OCI-LY1 (cell line): Measurements from ENCODE around the gene P2RY14.

ENCODE experiments used
- H2AFZ ChIP-seq: fragments of 200-600 bp; sonication (generic), shearing (Covaris generic); 2 replicates; pipeline ENCODE4 v1.6.0; 2014; ENCODE audit warnings: antibody characterized with exemption, mild to moderate bottlenecking, low read length
- H3F3A ChIP-seq: fragments of 200-600 bp; sonication (generic), shearing (Covaris generic); 2 replicates; pipeline ENCODE4 v1.6.0; 2014; ENCODE audit warnings: mild to moderate bottlenecking, antibody characterized with exemption, low read length, moderate library complexity; ENCODE audit not compliant: insufficient read depth
- H3K27ac ChIP-seq: fragments of 200-600 bp; sonication (generic); 2 replicates; pipeline ENCODE4 v1.5.1; 2014; ENCODE audit warnings: low read length, mixed run types, mild to moderate bottlenecking, low read depth; ENCODE audit not compliant: poor library complexity, severe bottlenecking
- H3K27me3 ChIP-seq: fragments of 200-600 bp; sonication (generic); 2 replicates; pipeline ENCODE4 v1.6.0; 2014; ENCODE audit warnings: antibody characterized with exemption, mild to moderate bottlenecking, low read length, moderate library complexity; ENCODE audit not compliant: insufficient read depth
- H3K36me3 ChIP-seq: fragments of 200-600 bp; sonication (generic); 2 replicates; pipeline ENCODE4 v1.6.1; 2014; ENCODE audit warnings: mild to moderate bottlenecking, antibody characterized with exemption, low read length, moderate library complexity, mixed read lengths; ENCODE audit not compliant: insufficient read depth
- H3K4me1 ChIP-seq: fragments of 200-600 bp; sonication (generic); 2 replicates; pipeline ENCODE4 v1.5.1; 2014; ENCODE audit warnings: mild to moderate bottlenecking, low read length, moderate library complexity; ENCODE audit not compliant: insufficient read depth, severe bottlenecking
- H3K4me2 ChIP-seq: fragments of 200-600 bp; sonication (generic), shearing (Covaris generic); 2 replicates; pipeline ENCODE4 v1.6.1; 2014; ENCODE audit warnings: low read length
- H3K4me3 ChIP-seq: fragments of 200-600 bp; sonication (generic); 2 replicates; pipeline ENCODE4 v1.5.1; 2014; ENCODE audit warnings: low read length, low read depth, mild to moderate bottlenecking, mixed read lengths; ENCODE audit not compliant: poor library complexity, severe bottlenecking
- H3K79me2 ChIP-seq: fragments of 200-600 bp; shearing (Covaris generic); 2 replicates; pipeline ENCODE4 v1.6.1; 2016; ENCODE audit warnings: mixed run types, low read length, mixed read lengths; ENCODE audit not compliant: insufficient read depth
- H3K9ac ChIP-seq: fragments of 200-600 bp; sonication (generic), shearing (Covaris generic); 2 replicates; pipeline ENCODE4 v1.6.1; 2014; ENCODE audit warnings: mild to moderate bottlenecking, low read length, mixed read lengths
- H3K9me2 ChIP-seq: fragments of 200-600 bp; sonication (generic), shearing (Covaris generic); 2 replicates; pipeline ENCODE4 v1.6.1; 2014; ENCODE audit warnings: low read depth, mild to moderate bottlenecking, low read length, mixed read lengths
- H3K9me3 ChIP-seq: fragments of 200-600 bp; shearing (Covaris generic); 2 replicates; pipeline ENCODE4 v1.6.1; 2014; ENCODE audit warnings: low read length, mixed read lengths
- H4K20me1 ChIP-seq: fragments of 200-600 bp; sonication (generic), shearing (Covaris generic); 2 replicates; pipeline ENCODE4 v1.6.0; 2016; ENCODE audit warnings: mild to moderate bottlenecking, low read length; ENCODE audit not compliant: insufficient read depth
- CTCF ChIP-seq: fragments of 200-600 bp; sonication (generic), shearing (Covaris generic); IDR thresholded peaks from 2 replicates; pipeline ENCODE4 v1.5.1; 2017; ENCODE audit warnings: mild to moderate bottlenecking, antibody characterized with exemption, low read length, moderate library complexity, mixed read lengths
- EZH2 ChIP-seq: fragments of 200-600 bp; sonication (generic), shearing (Covaris generic); IDR thresholded peaks from 2 replicates; pipeline ENCODE4 v1.8.0; 2017; ENCODE audit warnings: borderline replicate concordance, mixed run types, mild to moderate bottlenecking, antibody characterized with exemption, low read length, moderate library complexity, mixed read lengths

Gene P2RY14

GRCh38 chr3:151264605-151265004 lies 13.7 kb downstream of the P2RY14 start:
- no peaks in the 10 kb centered on the region for H3K27me3 ChIP-seq
- H3K9me2 ChIP-seq, result no peaks in the 10 kb centered on the region
- no peaks in the 10 kb centered on the region for H3K79me2 ChIP-seq
- TF ChIP-seq CTCF (no peak), EZH2 (no peak)
- H3K9ac ChIP-seq, result no peak overlapping the region
- peak overlapping the region; percentile 88 for H3K27ac ChIP-seq
- no peak overlapping the region for H3K4me2 ChIP-seq
- no peaks in the 10 kb centered on the region for H3F3A ChIP-seq
- no peak overlapping the region for H2AFZ ChIP-seq
- peaks cover 51% of the 10 kb centered on the region for H3K4me1 ChIP-seq
- no peak overlapping the region for H3K4me3 ChIP-seq
- no peaks in the 10 kb centered on the region for H3K9me3 ChIP-seq
- H3K36me3 ChIP-seq, result no peaks in the 10 kb centered on the region
- no peaks in the 10 kb centered on the region for H4K20me1 ChIP-seq

GRCh38 chr3:151262871-151263525 lies 15.3 kb downstream of the P2RY14 start:
- peaks cover 35% of the 10 kb centered on the region for H3K4me1 ChIP-seq
- H3K9ac ChIP-seq, result no peak overlapping the region

DNA sequence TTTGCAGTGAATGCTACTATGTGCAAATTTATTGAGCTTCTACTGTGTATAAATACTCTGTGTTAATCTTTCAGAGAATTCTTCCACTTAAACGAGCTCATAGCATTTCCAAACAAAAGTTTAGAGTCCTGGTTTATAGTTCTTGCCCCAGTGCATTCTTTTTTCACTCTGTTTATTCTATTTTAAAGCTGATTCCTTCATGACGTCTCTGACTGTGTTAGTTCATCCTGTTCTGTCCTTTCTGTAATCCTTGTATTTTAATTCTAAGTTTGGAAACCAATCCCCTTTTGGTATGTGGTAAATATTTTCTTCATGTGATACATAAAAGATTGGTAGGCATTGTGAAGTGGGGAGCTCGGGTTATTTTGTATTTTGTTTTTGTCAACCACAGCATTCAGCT lies 18.7 kb downstream of the P2RY14 start:
- no peak overlapping the region for H3K9ac ChIP-seq
- no peak overlapping the region for H2AFZ ChIP-seq
- H3K4me3 ChIP-seq, result no peak overlapping the region
- no peaks in the 10 kb centered on the region for H3K27me3 ChIP-seq
- H3K9me3 ChIP-seq, result no peaks in the 10 kb centered on the region
- no peaks in the 10 kb centered on the region for H3K79me2 ChIP-seq
- H3K4me2 ChIP-seq, result no peak overlapping the region
- no peaks in the 10 kb centered on the region for H4K20me1 ChIP-seq
- no peaks in the 10 kb centered on the region for H3K36me3 ChIP-seq
- TF ChIP-seq CTCF (no peak), EZH2 (no peak)
- H3K9me2 ChIP-seq, result no peaks in the 10 kb centered on the region
- H3K27ac ChIP-seq, result no peak overlapping the region
- no peaks in the 10 kb centered on the region for H3F3A ChIP-seq
- peaks cover 2% of the 10 kb centered on the region for H3K4me1 ChIP-seq

More at GRCh38 chr3:151262871-151263525, 15.3 kb downstream of the P2RY14 start:
- Histone ChIP-seq H3K4me2 (no peak overlapping the region), H3K36me3 (no peaks in the 10 kb centered on the region), H3F3A (no peaks in the 10 kb centered on the region), H3K9me2 (no peaks in the 10 kb centered on the region), H3K9me3 (no peaks in the 10 kb centered on the region), H3K27me3 (no peaks in the 10 kb centered on the region), H4K20me1 (no peaks in the 10 kb centered on the region), H3K4me3 (no peak overlapping the region), H3K27ac (no peak overlapping the region), H2AFZ (no peak overlapping the region), H3K79me2 (no peaks in the 10 kb centered on the region)
- TF ChIP-seq EZH2 (no peak), CTCF (no peak)
